Upper lobe of right lung (tissue), 1 donor: ENCODE results near the gene RALGAPB. TPM values are rescaled to one million over a fixed set of nuclear protein-coding genes. Genes with fewer than 3 reads are reported as not detected.

Experiments
- ATAC-seq: fragments of 200-7000 bp; cut with Tn5 transposase; one replicate; pipeline ENCODE4 v1.9.1; 2020; ENCODE audit warnings: mild to moderate bottlenecking, moderate library complexity
- DNase-seq: peaks from one replicate; pipeline ENCODE4 v3.0.0-alpha.2; 2020
- H3K27ac ChIP-seq: fragments of 200-600 bp; one replicate; pipeline ENCODE4 v1.8.0; 2022
- H3K27me3 ChIP-seq: fragments of 200-600 bp; one replicate; pipeline ENCODE4 v1.8.0; 2022; ENCODE audit warnings: mild to moderate bottlenecking
- H3K36me3 ChIP-seq: fragments of 200-600 bp; one replicate; pipeline ENCODE4 v1.8.0; 2022
- H3K4me1 ChIP-seq: fragments of 200-600 bp; one replicate; pipeline ENCODE4 v1.8.0; 2022
- H3K4me3 ChIP-seq: fragments of 200-600 bp; one replicate; pipeline ENCODE4 v1.8.0; 2022; ENCODE audit warnings: mild to moderate bottlenecking
- H3K9me3 ChIP-seq: fragments of 200-600 bp; one replicate; pipeline ENCODE4 v1.8.0; 2022
- intact Hi-C: fragments of 100-400 bp; cut with DNase I; formaldehyde crosslinking; loops from one replicate; pipeline ENCODE4 v1.11.0; 2022
- total RNA-seq: library from RNA; stranded (reverse); fragmentation: NEBNext Ultra II Directional; extraction: Animal tissue kit (Norgen Biotek cat#: 25700); gene quantifications from one replicate; pipeline ENCODE4 v1.2.1, GENCODE V29; 2021
- TF ChIP-seq, protein P1 (sequence below): fragments of 200-600 bp; IDR thresholded peaks from one replicate; pipeline ENCODE4 v1.8.0; 2022; ENCODE audit warnings: antibody characterized with exemption
- donor health status: DM: no; HTN: yes; CAD: no; lungs with severe emphysema.

The RALGAPB gene
- total RNA-seq, 1 donor from 2014 or later, result 35.4 TPM

DNA sequence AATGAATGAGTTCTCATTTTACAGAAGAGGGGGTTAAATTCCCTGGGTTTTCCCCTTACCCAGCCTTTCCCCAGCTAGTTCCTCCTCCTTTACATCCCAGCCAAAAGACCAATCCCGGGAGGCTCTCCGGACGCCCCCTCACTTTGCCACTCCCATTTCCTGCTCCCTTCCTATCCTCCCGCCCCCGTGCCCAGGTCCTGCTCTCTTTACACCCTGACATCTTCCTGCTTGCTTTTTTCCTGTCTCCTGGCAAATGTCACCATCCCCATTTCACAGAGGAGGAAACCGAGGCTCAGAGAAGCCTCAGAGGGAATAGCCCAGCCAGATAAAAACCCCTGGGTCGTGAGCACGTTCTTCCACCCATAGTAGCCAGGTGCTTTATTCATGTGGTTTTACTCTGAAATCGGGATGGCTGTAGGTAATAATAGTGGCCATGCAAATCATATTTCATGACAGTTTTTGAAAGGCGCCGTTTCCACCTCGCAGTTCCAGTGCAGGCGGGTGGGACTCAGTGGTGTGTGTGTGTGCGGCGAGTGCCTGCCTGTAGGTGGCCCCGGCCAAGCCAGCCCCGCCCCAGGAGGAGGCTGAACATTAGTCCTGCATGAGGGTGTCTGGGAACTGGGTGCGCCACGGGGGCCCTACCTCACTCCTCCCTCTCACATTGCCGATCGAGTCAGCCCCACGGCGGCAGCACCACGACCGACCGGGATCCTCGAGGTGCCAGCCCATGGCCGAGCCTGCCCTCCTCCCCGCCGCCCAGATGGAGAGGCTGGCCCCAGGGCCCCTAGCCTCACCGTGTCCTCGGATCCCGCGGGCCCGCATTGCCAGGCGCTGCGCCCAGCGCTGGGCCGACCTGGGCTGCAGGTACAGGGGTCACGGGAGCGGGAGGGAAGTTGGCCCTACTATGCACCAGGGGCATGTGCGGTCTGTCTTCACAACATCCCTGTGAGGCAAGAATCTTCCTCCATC is 128.9 kb downstream of the RALGAPB start, which contains the start of gene ARHGAP40:
Gene ARHGAP40 (plus strand): TSS at position 594 of the 969 bp plus-strand sequence.
- no peaks in the 10 kb centered on the region for H3K4me1 ChIP-seq
- DNase-seq (no peak), ATAC-seq (peak; percentile 62)
- TF ChIP-seq, protein P1, sequence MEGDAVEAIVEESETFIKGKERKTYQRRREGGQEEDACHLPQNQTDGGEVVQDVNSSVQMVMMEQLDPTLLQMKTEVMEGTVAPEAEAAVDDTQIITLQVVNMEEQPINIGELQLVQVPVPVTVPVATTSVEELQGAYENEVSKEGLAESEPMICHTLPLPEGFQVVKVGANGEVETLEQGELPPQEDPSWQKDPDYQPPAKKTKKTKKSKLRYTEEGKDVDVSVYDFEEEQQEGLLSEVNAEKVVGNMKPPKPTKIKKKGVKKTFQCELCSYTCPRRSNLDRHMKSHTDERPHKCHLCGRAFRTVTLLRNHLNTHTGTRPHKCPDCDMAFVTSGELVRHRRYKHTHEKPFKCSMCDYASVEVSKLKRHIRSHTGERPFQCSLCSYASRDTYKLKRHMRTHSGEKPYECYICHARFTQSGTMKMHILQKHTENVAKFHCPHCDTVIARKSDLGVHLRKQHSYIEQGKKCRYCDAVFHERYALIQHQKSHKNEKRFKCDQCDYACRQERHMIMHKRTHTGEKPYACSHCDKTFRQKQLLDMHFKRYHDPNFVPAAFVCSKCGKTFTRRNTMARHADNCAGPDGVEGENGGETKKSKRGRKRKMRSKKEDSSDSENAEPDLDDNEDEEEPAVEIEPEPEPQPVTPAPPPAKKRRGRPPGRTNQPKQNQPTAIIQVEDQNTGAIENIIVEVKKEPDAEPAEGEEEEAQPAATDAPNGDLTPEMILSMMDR, result no peak
- H3K27ac ChIP-seq, result no peak within 1 kb of the TSS
- H3K27me3 ChIP-seq, result peaks cover 42% of the 10 kb centered on the region
- H3K36me3 ChIP-seq, result no peaks in the 10 kb centered on the region
- intact Hi-C loops, result no loop called here
- H3K9me3 ChIP-seq, result no peaks in the 10 kb centered on the region
- no peak within 1 kb of the TSS for H3K4me3 ChIP-seq

DNA sequence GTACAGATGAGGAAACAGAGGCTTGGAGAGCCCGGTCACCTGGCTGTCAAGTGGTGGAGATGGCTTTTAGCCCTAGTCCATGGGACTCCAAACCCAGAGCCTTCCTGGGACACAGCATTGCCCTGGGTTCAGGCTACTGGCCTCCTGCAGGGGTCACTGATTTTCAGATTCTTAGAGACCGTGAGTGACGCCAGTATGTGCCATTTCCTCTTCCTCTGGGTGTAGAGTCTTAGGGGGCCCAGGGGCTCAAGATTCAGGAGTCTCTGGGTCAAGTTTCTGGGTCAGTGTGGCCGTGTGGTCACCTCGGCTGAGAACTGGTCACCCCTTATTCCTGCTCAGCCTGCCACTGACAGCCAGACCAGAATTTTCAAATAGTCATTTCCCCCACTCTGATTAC is 129.5 kb downstream of the RALGAPB start:
- intact Hi-C loops, result no loop called here
- no peaks in the 10 kb centered on the region for H3K36me3 ChIP-seq
- H3K27me3 ChIP-seq, result peaks cover 42% of the 10 kb centered on the region
- ATAC-seq (no peak), DNase-seq (no peak)
- no peak overlapping the region for H3K4me3 ChIP-seq
- TF ChIP-seq, protein P1, result no peak
- H3K9me3 ChIP-seq, result no peaks in the 10 kb centered on the region
- H3K4me1 ChIP-seq, result no peaks in the 10 kb centered on the region
- H3K27ac ChIP-seq, result no peak overlapping the region

DNA sequence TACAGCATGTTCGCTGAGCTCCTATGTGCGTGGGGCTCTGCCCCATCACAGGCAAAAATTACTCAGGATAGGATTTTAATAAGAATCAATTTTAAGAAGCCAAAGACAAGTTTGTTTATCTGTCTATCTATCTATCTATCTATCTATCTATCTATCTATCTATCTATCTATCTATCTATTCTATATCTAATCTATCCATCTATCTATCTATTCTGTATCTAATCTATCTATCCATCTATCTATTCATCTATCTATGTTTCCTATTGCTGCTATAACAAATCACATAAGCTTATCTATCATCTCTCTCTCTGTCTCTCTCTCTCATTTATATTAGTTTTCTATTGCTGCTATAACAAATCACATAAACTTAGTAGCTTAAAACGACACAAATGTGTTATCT is 130.6 kb downstream of the RALGAPB start:
- H3K27me3 ChIP-seq, result peaks cover 42% of the 10 kb centered on the region
- H3K9me3 ChIP-seq, result no peaks in the 10 kb centered on the region
- intact Hi-C loops, result no loop called here
- no peak overlapping the region for H3K4me3 ChIP-seq
- no peak overlapping the region for H3K27ac ChIP-seq
- DNase-seq (no peak), ATAC-seq (no peak)
- H3K36me3 ChIP-seq, result no peaks in the 10 kb centered on the region
- TF ChIP-seq, protein P1, result no peak
- no peaks in the 10 kb centered on the region for H3K4me1 ChIP-seq

DNA sequence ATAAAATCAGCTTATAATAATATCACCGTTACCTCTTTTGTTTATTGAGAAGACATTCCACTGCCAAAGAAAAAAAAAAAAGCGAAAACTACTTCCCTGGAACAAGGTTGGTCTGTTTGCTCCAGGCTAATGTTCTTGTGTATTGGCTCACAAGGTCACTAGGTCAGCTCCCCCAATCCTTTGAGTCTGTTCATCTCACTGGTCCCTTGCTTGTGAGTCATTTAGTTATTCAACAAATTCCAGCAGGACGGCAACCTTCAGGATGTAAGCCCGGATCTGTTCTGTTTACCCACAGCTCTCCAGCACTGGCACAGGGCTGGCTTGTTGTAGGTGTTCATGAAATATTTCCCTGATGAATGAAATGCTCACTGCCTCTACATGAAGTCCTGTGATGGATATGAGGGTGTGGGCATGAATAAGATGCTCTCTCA is 132.2 kb downstream of the RALGAPB start:
- Histone ChIP-seq H3K27me3 (peaks cover 35% of the 10 kb centered on the region), H3K4me1 (no peaks in the 10 kb centered on the region), H3K9me3 (no peaks in the 10 kb centered on the region), H3K27ac (no peak overlapping the region), H3K4me3 (no peak overlapping the region), H3K36me3 (no peaks in the 10 kb centered on the region)
- ATAC-seq, result peak; percentile 57
- TF ChIP-seq, protein P1, result no peak
- intact Hi-C loops, result no loop called here
- DNase-seq, result no peak

DNA sequence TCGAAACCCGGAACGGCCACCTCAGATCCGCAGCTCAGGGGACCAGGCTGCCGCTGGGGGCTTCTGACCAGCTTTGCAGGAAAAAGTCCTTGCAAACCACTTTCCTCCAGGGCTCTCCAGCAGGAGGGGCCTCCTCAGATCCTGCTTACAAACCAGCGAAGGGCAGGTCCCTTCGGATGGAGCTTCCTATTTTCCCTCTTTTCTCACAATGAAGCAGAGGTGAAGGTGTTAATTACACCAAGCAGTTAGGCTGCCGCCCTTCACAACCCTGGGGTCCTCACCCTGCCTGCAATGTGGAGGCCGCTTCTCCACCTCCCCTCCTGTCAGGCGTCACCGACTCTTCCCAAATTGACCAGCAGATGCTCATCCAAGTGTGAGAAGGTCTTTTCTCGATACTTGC is 134.7 kb downstream of the RALGAPB start:
- TF ChIP-seq, protein P1, result no peak
- intact Hi-C loops, result no loop called here
- H3K27me3 ChIP-seq, result peaks cover 17% of the 10 kb centered on the region
- ATAC-seq (no peak), DNase-seq (no peak)
- H3K36me3 ChIP-seq, result no peaks in the 10 kb centered on the region
- H3K27ac ChIP-seq, result no peak overlapping the region
- no peaks in the 10 kb centered on the region for H3K4me1 ChIP-seq
- no peak overlapping the region for H3K4me3 ChIP-seq
- H3K9me3 ChIP-seq, result no peaks in the 10 kb centered on the region
